ENCODE measurements around the gene GALNT18. TPM values are rescaled to one million over a fixed set of nuclear protein-coding genes. Genes with fewer than 3 reads are reported as not detected.

The GALNT18 gene
- total RNA-seq, 1 experiment from 2014 or later = not detected

DNA sequence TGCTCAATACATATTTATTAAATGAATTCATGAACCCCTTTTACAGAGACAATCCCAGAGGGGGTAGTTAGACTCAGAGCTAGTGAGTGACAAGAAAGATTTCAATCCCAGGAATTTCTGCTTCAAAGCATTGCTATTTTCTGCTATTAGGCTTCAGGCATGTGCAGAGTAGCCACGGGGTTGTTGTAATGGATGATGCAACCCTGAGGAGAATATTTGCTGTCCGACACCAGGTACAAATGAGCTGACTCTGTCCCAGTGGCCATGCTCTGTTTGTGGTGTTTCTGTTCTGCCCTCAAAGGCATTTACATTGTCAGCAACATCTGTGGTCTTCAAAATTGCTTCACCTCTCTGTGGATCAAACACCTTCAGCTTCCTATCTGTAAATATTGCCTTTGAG is 371.3 kb downstream of the GALNT18 start:
- no peak for DNase-seq
- Histone ChIP-seq H3K36me3 (ENCODE audit: low read depth) (no peaks in the 10 kb centered on the region), H3K4me2 (no peak overlapping the region), H3K4me1 (replicated peaks; ENCODE audit: insufficient read depth) (no peaks in the 10 kb centered on the region), H3K79me2 (ENCODE audit: low read depth) (no peaks in the 10 kb centered on the region), H2AFZ (no peak overlapping the region), H3K27me3 (ENCODE audit: insufficient read depth, low read depth) (peaks cover 14% of the 10 kb centered on the region), H4K20me1 (ENCODE audit: insufficient read depth) (no peaks in the 10 kb centered on the region), H3K27ac (no peak overlapping the region), H3K4me3 (no peak overlapping the region), H3K9me2 (ENCODE audit: insufficient read depth) (no peaks in the 10 kb centered on the region), H3F3A (ENCODE audit: insufficient read depth, low read depth) (no peaks in the 10 kb centered on the region), H3K9me3 (ENCODE audit: insufficient read depth, low read depth) (no peaks in the 10 kb centered on the region)
- no TSS peak for BruUV-seq (replicated peaks)
- TF ChIP-seq, protein P1, sequence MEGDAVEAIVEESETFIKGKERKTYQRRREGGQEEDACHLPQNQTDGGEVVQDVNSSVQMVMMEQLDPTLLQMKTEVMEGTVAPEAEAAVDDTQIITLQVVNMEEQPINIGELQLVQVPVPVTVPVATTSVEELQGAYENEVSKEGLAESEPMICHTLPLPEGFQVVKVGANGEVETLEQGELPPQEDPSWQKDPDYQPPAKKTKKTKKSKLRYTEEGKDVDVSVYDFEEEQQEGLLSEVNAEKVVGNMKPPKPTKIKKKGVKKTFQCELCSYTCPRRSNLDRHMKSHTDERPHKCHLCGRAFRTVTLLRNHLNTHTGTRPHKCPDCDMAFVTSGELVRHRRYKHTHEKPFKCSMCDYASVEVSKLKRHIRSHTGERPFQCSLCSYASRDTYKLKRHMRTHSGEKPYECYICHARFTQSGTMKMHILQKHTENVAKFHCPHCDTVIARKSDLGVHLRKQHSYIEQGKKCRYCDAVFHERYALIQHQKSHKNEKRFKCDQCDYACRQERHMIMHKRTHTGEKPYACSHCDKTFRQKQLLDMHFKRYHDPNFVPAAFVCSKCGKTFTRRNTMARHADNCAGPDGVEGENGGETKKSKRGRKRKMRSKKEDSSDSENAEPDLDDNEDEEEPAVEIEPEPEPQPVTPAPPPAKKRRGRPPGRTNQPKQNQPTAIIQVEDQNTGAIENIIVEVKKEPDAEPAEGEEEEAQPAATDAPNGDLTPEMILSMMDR (conservative IDR thresholded peaks at IDR 0.05) = no peak
- no peak for TF ChIP-seq EZH2 (IDR thresholded peaks at IDR 0.05; ENCODE audit: low read depth)
- intact Hi-C loops (cut with micrococcal nuclease; ENCODE audit: unreplicated experiment) = no loop called here
- ChIA-PET CTCF (no interaction called here), POLR2A (ENCODE audit: unreplicated experiment) (no interaction called here)

DNA sequence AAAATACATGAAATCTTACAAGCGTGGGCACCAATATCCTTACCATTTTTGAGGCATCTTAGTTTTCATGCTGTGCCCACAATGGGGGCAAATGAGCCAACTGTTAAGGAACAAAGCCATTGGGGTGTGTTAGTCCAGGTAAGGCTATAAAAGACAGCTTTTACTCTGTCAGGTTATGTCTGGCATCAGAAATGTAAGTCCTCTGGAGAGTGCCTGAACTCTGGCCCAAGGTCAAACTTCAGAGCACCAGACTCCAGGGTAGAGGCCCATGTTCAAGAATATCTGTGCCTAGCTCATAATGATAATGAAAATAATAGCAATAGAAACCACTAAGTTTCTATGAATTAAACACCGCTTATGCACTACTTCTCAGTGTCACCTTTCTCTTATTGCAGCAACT is 374.2 kb downstream of the GALNT18 start:
- Histone ChIP-seq H2AFZ (no peak overlapping the region), H3K9me3 (ENCODE audit: insufficient read depth, low read depth) (no peaks in the 10 kb centered on the region), H3K36me3 (ENCODE audit: low read depth) (no peaks in the 10 kb centered on the region), H3K4me2 (no peak overlapping the region), H3K79me2 (ENCODE audit: low read depth) (no peaks in the 10 kb centered on the region), H3K4me3 (no peak overlapping the region), H3K27ac (no peak overlapping the region), H3K4me1 (replicated peaks; ENCODE audit: insufficient read depth) (no peaks in the 10 kb centered on the region), H3F3A (ENCODE audit: insufficient read depth, low read depth) (no peaks in the 10 kb centered on the region), H3K27me3 (ENCODE audit: insufficient read depth, low read depth) (peaks cover 14% of the 10 kb centered on the region), H4K20me1 (ENCODE audit: insufficient read depth) (no peaks in the 10 kb centered on the region), H3K9me2 (ENCODE audit: insufficient read depth) (no peaks in the 10 kb centered on the region)
- CTCF ChIA-PET = no interaction called here
- intact Hi-C loops (cut with micrococcal nuclease; ENCODE audit: unreplicated experiment) = no loop called here
- POLR2A ChIA-PET (ENCODE audit: unreplicated experiment) = no interaction called here
- TF ChIP-seq, protein P1 (conservative IDR thresholded peaks at IDR 0.05) = no peak
- TF ChIP-seq EZH2 (IDR thresholded peaks at IDR 0.05; ENCODE audit: low read depth) = no peak
- no TSS peak for BruUV-seq (replicated peaks)
- DNase-seq = no peak

DNA sequence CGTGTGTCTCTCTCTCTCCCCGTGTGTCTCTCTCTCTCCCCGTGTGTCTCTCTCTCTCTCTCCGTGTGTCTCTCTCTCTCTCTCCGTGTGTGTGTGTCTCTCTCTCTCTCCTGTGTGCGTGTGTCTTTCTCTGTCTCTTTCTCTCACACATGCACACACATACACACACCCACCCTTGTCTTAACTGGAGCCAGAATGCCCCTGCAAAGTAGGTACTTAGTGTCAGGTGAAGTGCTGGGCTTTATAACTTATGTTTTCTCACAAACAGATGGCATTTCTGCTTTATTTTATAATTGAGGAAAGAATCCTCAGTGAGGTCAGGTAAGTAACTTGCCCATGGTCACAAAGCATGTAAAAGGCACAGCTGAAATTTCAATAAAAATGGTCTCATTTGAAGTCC is 374.7 kb downstream of the GALNT18 start:
- H4K20me1 ChIP-seq (ENCODE audit: insufficient read depth) = no peaks in the 10 kb centered on the region
- H3K36me3 ChIP-seq (ENCODE audit: low read depth) = no peaks in the 10 kb centered on the region
- CTCF ChIA-PET = no interaction called here
- no peak for TF ChIP-seq EZH2 (IDR thresholded peaks at IDR 0.05; ENCODE audit: low read depth)
- TF ChIP-seq, protein P1 (conservative IDR thresholded peaks at IDR 0.05) = no peak
- no peak for DNase-seq
- H3K79me2 ChIP-seq (ENCODE audit: low read depth) = no peaks in the 10 kb centered on the region
- no peak overlapping the region for H2AFZ ChIP-seq
- H3K27me3 ChIP-seq (ENCODE audit: insufficient read depth, low read depth) = peaks cover 14% of the 10 kb centered on the region
- no peak overlapping the region for H3K4me3 ChIP-seq
- H3K9me2 ChIP-seq (ENCODE audit: insufficient read depth) = no peaks in the 10 kb centered on the region
- H3K4me1 ChIP-seq (replicated peaks; ENCODE audit: insufficient read depth) = no peaks in the 10 kb centered on the region
- no peak overlapping the region for H3K27ac ChIP-seq
- H3K9me3 ChIP-seq (ENCODE audit: insufficient read depth, low read depth) = no peaks in the 10 kb centered on the region
- no peaks in the 10 kb centered on the region for H3F3A ChIP-seq (ENCODE audit: insufficient read depth, low read depth)
- POLR2A ChIA-PET (ENCODE audit: unreplicated experiment) = no interaction called here
- intact Hi-C loops (cut with micrococcal nuclease; ENCODE audit: unreplicated experiment) = no loop called here
- no peak overlapping the region for H3K4me2 ChIP-seq
- no TSS peak for BruUV-seq (replicated peaks)
